B cell (primary cell): ENCODE measurements around the gene RET.

Experiments
- EZH2 ChIP-seq: IDR thresholded peaks from 2 replicates; pipeline ENCODE4 v1.6.1; 2012; ENCODE audit warnings: borderline replicate concordance, low read depth, mild to moderate bottlenecking, moderate library complexity, low read length; ENCODE audit not compliant: insufficient read depth, poor library complexity, severe bottlenecking
- TF ChIP-seq, protein P1 (sequence below): fragments of 200-600 bp; IDR thresholded peaks from one replicate; pipeline ENCODE4 v1.8.0; 2022; ENCODE audit warnings: antibody characterized with exemption, mild to moderate bottlenecking

DNA sequence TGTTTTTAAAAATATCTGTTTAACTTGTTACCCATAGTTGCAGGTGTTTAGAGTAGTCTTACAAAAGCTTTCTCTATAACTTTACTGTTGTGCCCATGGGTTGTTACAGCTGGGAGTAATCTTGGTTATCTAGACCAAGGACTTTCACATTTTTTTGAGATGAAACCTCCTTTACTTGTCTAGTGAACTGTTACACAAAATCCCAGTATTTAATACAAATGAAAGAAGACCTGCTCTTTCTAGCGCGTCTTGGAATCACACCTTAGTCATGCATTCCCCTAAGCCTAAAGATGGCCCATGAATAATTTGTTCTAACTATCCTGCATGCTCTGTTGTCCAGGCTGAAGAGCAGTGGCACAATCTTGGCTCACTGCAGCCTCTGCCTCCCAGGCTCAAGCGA, 99.4 kb downstream of the RET start:
- TF ChIP-seq EZH2 = no peak
- TF ChIP-seq, protein P1, sequence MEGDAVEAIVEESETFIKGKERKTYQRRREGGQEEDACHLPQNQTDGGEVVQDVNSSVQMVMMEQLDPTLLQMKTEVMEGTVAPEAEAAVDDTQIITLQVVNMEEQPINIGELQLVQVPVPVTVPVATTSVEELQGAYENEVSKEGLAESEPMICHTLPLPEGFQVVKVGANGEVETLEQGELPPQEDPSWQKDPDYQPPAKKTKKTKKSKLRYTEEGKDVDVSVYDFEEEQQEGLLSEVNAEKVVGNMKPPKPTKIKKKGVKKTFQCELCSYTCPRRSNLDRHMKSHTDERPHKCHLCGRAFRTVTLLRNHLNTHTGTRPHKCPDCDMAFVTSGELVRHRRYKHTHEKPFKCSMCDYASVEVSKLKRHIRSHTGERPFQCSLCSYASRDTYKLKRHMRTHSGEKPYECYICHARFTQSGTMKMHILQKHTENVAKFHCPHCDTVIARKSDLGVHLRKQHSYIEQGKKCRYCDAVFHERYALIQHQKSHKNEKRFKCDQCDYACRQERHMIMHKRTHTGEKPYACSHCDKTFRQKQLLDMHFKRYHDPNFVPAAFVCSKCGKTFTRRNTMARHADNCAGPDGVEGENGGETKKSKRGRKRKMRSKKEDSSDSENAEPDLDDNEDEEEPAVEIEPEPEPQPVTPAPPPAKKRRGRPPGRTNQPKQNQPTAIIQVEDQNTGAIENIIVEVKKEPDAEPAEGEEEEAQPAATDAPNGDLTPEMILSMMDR = no peak
